NCI-H2171 (cell line): ENCODE results near the gene ALK.

Source experiments
- DNase-seq: peaks from one replicate; lab custom pipeline; 2025; lab: John Stamatoyannopoulos, UW

The ALK gene

DNA sequence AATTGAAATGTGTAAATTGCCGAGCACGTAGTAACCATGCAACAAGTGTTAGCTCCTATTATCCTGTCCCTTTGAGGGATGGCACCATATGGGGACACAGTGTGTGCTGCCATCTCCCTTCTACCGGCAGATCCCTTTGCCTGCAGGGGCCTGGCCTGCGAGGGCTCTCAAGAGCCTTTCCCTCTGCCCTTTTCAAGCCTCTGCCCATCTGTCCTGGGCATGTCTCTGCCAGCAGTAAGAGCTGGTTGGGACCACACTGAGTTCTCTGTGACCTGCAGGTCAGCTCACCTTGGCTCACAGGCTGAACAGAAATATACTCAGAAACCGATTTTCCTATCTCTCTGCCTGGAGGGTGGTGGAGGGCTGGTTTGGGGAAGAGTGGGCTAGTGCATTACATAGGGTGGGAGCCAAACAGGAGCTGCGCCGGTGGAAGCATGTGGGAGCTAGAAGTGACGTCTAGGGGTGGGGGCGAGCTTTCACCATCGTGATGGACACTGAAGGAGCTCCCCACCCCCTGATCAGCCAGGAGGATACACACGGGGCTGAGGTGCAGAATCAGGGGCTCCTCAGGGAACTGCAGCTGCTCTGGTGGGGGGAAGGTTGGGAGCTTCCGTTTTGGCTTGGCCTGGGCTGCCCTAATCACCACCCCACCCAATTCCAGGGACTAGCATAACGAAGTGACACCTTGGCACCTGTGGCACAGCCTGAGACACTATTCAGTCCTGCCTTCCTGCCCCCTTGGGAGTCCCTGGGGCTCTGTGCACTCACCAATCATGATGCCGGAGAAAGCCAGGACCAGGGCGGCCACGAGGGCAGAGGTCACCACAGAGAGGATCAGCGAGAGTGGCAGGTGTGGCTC is 696.5 kb downstream of the ALK start:
- no peak for DNase-seq

GRCh38 chr2:29223851-29224692 is 697.3 kb downstream of the ALK start:
- no peak for DNase-seq

- DNase-seq: no peak
These were observed 698.1 kb downstream of the ALK start for GRCh38 chr2:29223257-29223656.

GRCh38 chr2:29222381-29223179 is 698.8 kb downstream of the ALK start:
- DNase-seq: no peak

GRCh38 chr2:29220506-29221270 is 700.7 kb downstream of the ALK start:
- no peak for DNase-seq

DNA sequence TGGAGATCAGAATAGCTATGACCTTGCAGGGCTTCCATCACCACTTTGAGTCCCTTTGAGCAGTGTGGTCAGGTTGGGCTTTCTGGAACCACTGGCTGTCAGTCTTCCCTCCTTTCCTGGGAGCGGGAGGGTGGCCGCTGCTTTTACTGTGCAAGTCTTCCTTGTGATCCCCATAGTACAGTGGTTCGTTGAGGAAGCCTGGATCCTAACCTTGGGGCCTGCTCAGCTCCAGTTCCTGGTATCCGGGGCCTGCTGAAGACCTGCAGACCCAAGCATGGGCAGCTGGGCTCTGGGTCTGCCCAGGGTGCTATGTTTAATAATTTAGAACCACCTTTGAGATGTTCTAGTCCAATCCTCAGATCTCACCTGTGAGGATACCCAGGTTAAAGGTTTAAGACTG is 702.0 kb downstream of the ALK start:
- DNase-seq: no peak

GRCh38 chr2:29218550-29219125 is 702.7 kb downstream of the ALK start:
- DNase-seq: no peak

DNA sequence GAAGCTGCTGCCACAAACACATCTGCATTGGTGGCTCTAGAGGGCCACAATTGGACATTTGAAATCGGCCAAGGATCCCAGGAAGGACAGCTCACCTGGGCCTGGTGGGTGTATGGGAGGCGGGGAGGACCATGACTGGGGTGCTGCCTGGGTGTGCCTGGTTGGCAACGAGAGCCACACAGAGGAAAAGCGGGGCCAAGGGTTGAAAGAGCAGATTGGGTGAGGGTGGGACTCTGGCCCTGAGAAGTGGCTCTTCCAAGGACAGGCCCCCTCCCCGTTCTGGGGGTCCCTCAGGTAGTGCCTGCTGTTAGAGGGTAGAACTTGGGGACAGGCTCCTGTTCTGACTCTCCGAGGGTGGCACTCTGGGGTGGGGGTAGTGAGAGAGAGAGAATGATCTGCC is 703.3 kb downstream of the ALK start:
- no peak for DNase-seq

DNA sequence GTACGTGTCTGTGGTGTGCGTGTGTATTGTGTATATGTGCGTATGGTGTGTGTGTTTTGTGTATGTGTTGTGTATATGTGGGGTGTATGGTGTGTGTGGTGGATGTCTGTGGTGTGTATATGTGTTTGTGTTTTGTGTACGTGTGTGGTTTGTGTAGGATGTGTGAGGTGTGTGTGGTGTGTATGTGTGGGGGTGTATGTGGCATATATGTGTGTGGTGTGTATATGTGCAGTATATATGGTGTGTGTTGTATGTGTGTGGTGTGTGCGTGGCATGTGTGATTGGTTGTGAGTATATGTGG is 704.8 kb downstream of the ALK start:
- DNase-seq: no peak

- no peak for DNase-seq
These were observed 705.4 kb downstream of the ALK start for GRCh38 chr2:29215739-29216608.

- no peak for DNase-seq
These were observed 706.3 kb downstream of the ALK start for GRCh38 chr2:29215073-29215472.

DNA sequence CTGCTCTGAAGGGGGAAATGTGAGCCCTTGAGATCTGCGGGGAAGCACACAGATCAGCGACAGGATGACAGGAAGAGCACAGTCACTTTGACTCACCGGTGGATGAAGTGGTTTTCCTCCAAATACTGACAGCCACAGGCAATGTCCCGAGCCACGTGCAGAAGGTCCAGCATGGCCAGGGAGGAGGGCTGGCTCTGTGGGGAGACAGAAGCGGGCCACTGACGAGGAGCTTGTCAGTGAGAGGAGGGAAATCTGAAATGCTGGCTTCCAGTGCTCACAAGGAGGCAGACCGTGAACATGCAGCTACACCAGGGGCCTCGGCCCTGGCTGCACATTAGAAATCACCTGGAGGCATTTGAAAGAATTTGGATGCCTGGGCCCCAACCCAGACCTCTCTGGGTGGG is 707.5 kb downstream of the ALK start:
- DNase-seq: no peak

- no peak for DNase-seq
These were observed 709.4 kb downstream of the ALK start for GRCh38 chr2:29212009-29212408.

GRCh38 chr2:29209551-29209950 is 711.8 kb downstream of the ALK start:
- no peak for DNase-seq

DNA sequence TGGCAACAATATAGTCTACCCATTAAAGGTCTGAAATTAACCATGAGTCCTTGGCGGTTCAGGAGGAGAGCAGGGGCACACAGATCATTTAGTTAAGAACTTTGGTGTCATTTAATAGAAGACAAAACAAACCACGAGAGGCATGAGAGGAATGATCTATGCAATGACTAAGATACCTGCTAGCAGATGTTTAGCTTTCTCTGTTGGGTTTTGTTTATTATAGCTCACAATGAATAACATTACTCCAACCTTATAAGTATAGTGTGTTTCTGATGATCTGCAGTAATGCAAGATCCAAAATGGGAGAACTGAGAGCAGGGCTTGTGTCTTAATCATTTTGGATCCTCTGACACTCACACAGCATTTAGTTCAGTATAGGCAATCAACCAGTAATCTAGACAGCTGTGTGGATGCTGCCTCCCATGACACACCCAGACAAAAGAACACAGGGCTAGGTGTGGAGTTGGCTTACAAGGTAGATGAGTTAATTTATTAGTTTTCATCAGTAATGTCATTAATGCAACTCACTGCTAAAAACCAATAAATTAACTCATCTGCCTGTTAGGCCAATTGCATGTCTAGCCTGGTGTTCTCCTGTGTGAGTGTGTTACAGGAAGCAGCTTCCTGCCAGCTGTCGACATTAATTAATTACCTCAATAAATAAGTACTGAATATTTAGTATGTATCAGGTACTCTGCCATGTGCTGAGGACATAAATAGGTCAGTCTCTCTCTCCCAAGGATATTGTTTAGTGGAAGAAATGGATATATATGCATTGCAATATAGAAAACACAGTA is 713.8 kb downstream of the ALK start:
- DNase-seq: no peak

DNA sequence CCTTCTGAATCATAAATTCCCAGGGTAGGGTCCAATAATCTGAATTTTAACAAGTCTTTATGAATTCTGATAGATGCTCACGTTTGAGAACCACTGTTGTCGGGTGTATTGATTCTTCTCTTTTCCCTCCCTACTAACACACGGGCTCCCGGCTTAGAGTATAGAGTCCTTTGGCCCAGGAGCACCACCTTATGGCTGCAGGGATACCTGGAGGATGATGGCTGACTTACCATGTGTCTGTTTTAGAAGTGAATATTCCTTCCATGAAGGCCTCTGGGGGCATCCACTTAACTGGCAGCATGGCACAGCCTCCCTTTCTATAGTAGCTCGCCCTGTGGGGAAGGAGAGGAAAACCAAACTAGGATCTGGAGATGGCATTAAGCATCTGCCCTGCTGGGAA is 714.4 kb downstream of the ALK start:
- no peak for DNase-seq

DNA sequence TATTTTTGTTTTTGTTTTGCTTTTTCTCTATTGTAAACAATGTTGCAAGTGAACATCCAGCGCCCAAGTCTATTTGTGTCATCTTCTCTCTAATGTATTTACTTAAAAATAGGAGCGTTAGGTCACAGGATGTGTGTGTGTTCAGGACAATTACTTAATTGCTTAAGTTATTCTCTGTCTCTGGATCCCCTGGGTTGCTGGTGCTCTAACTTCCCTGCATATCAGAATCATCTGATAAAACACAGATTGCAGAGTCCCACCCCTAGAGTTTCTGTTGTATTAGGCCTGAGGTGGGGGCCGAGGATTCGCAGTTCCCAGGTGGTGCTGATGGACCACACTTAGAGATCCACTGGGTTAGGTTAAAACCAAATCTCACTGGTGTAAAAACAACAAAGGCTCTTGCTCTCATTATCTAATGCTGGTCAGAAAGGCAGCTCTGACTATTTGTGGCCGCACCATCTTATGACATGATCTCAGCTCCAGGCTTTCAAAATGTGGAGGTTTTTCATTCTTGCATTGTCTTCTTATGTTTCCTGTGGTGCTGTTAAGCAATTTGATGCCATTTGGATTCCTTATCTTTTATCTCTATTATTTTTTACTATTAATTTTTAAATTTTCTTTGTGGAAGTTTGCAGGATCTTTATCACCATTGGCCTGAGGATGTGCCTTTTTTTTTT is 718.4 kb downstream of the ALK start:
- DNase-seq: no peak

- no peak for DNase-seq
These were observed 719.4 kb downstream of the ALK start for GRCh38 chr2:29201979-29202378.
